ENCODE data around the gene MYO5B.

MYO5B gene

GRCh38 chr18:50142441-50143120 is 52.4 kb downstream of the MYO5B start:
- no peaks in the 10 kb centered on the region for H3K9me3 ChIP-seq (ENCODE audit: insufficient read depth, low read length, severe bottlenecking)
- TF ChIP-seq EZH2 (IDR thresholded peaks at IDR 0.05; ENCODE audit: borderline replicate concordance, low read depth, low read length, severe bottlenecking), result no peak
- TF ChIP-seq, protein P1, sequence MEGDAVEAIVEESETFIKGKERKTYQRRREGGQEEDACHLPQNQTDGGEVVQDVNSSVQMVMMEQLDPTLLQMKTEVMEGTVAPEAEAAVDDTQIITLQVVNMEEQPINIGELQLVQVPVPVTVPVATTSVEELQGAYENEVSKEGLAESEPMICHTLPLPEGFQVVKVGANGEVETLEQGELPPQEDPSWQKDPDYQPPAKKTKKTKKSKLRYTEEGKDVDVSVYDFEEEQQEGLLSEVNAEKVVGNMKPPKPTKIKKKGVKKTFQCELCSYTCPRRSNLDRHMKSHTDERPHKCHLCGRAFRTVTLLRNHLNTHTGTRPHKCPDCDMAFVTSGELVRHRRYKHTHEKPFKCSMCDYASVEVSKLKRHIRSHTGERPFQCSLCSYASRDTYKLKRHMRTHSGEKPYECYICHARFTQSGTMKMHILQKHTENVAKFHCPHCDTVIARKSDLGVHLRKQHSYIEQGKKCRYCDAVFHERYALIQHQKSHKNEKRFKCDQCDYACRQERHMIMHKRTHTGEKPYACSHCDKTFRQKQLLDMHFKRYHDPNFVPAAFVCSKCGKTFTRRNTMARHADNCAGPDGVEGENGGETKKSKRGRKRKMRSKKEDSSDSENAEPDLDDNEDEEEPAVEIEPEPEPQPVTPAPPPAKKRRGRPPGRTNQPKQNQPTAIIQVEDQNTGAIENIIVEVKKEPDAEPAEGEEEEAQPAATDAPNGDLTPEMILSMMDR (IDR thresholded peaks at IDR 0.05; ENCODE audit: borderline replicate concordance, extremely low read depth, low read length, poor library complexity, severe bottlenecking), result no peak
- no peaks in the 10 kb centered on the region for H3K79me2 ChIP-seq (ENCODE audit: insufficient read depth, low read length)
- ATAC-seq (ENCODE audit: insufficient read depth, low read depth) (no peak), DNase-seq (no peak)
- no peak overlapping the region for H3K4me2 ChIP-seq (ENCODE audit: insufficient read depth, low read length)
- no peak overlapping the region for H3K9ac ChIP-seq (ENCODE audit: low read depth, low read length)
- H3K4me3 ChIP-seq (ENCODE audit: low read depth in 1 of 2, low read length in 2 of 2), result no peak overlapping the region
- no peaks in the 10 kb centered on the region for H3K4me1 ChIP-seq (ENCODE audit: insufficient read depth, low read length)
- no peak overlapping the region for H2AFZ ChIP-seq (ENCODE audit: low read depth, low read length)
- no peaks in the 10 kb centered on the region for H3K36me3 ChIP-seq (ENCODE audit: insufficient read depth, low read length)
- no peak overlapping the region for H3K27ac ChIP-seq (ENCODE audit: low read length)
- no peaks in the 10 kb centered on the region for H3K27me3 ChIP-seq (ENCODE audit: insufficient read depth, low read length, poor library complexity)
- no peaks in the 10 kb centered on the region for H4K20me1 ChIP-seq (ENCODE audit: insufficient read depth, low read length)

DNA sequence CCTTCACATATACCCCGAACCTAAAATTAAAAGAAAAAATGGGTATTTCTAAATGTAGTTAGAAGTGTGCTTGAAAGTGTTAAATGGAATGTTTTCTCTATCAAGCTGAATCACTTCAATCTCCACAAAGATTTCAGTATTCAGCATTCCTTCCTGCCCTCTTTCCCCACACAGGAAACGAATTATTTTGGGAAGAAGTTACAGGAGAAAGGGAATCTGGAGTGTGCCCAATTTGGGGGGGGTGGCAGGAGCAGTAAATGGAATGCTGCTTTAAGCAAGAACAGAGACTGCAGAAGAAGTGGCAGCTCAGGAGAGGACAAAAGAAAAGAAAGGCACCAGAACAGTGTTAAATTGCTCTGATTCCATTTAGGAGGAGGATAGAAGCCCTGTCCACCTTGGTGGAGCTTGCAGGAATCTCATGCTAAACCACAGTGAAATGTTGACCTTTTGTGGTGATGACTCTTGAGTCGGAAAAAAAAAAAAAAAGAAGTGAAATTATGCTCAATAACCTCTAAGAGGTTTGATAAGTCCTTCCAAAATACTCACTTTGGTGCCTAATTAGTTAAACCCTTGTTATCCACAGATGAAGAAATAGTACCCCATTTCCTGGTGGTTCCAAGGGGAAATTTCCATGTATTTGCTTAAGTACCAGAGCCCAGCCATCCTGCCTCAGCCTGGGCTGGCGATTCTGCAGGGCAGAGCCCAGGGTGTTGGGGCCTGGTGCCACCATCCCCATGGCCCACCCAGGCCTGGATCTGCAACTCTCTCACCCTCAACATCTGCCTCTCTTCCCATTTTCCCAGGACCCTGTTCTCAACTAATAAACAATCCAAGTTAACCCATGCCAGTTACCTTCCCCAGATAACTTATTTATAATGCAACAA is 56.5 kb downstream of the MYO5B start:
- Histone ChIP-seq H3K27ac (ENCODE audit: low read length) (no peak overlapping the region), H3K4me1 (ENCODE audit: insufficient read depth, low read length) (no peaks in the 10 kb centered on the region), H3K27me3 (ENCODE audit: insufficient read depth, low read length, poor library complexity) (peaks cover 11% of the 10 kb centered on the region), H3K4me3 (ENCODE audit: low read depth in 1 of 2, low read length in 2 of 2) (no peak overlapping the region), H3K36me3 (ENCODE audit: insufficient read depth, low read length) (no peaks in the 10 kb centered on the region), H2AFZ (ENCODE audit: low read depth, low read length) (no peak overlapping the region), H3K9me3 (ENCODE audit: insufficient read depth, low read length, severe bottlenecking) (no peaks in the 10 kb centered on the region), H3K9ac (ENCODE audit: low read depth, low read length) (no peak overlapping the region), H4K20me1 (ENCODE audit: insufficient read depth, low read length) (no peaks in the 10 kb centered on the region), H3K79me2 (ENCODE audit: insufficient read depth, low read length) (no peaks in the 10 kb centered on the region), H3K4me2 (ENCODE audit: insufficient read depth, low read length) (no peak overlapping the region)
- DNase-seq (no peak), ATAC-seq (ENCODE audit: insufficient read depth, low read depth) (no peak)
- TF ChIP-seq, protein P1 (IDR thresholded peaks at IDR 0.05; ENCODE audit: borderline replicate concordance, extremely low read depth, low read length, poor library complexity, severe bottlenecking), result no peak
- no peak for TF ChIP-seq EZH2 (IDR thresholded peaks at IDR 0.05; ENCODE audit: borderline replicate concordance, low read depth, low read length, severe bottlenecking)

DNA sequence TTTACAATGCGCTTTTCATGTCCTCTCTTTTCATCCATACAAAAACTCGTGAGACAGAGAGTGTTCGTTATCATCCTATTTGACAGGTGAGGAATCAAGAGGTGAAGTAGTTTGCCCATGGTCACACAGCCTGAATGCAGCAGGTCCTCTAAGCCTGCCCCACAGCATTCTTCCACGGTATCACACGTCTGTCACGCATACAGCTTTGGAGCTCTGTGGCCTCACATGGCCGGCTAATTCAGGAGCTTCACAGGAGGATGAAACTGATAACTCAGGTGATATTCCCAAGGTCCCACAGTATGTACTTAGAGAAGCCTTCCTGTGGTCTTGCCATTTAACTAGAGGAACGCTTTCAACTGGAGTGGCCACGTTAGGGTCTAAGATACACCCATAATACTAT is 59.0 kb downstream of the MYO5B start:
- no peaks in the 10 kb centered on the region for H4K20me1 ChIP-seq (ENCODE audit: insufficient read depth, low read length)
- H3K79me2 ChIP-seq (ENCODE audit: insufficient read depth, low read length), result no peaks in the 10 kb centered on the region
- no peaks in the 10 kb centered on the region for H3K9me3 ChIP-seq (ENCODE audit: insufficient read depth, low read length, severe bottlenecking)
- no peak overlapping the region for H3K27ac ChIP-seq (ENCODE audit: low read length)
- H3K27me3 ChIP-seq (ENCODE audit: insufficient read depth, low read length, poor library complexity), result peaks cover 11% of the 10 kb centered on the region
- H3K9ac ChIP-seq (ENCODE audit: low read depth, low read length), result no peak overlapping the region
- no peak overlapping the region for H3K4me3 ChIP-seq (ENCODE audit: low read depth in 1 of 2, low read length in 2 of 2)
- H2AFZ ChIP-seq (ENCODE audit: low read depth, low read length), result no peak overlapping the region
- no peak overlapping the region for H3K4me2 ChIP-seq (ENCODE audit: insufficient read depth, low read length)
- TF ChIP-seq EZH2 (IDR thresholded peaks at IDR 0.05; ENCODE audit: borderline replicate concordance, low read depth, low read length, severe bottlenecking), result no peak
- TF ChIP-seq, protein P1 (IDR thresholded peaks at IDR 0.05; ENCODE audit: borderline replicate concordance, extremely low read depth, low read length, poor library complexity, severe bottlenecking), result no peak
- ATAC-seq (ENCODE audit: insufficient read depth, low read depth), result no peak
- no peak for DNase-seq
- H3K4me1 ChIP-seq (ENCODE audit: insufficient read depth, low read length), result no peaks in the 10 kb centered on the region
- H3K36me3 ChIP-seq (ENCODE audit: insufficient read depth, low read length), result no peaks in the 10 kb centered on the region

Data from DND-41 (cell line).